GM19238 (cell line): ENCODE measurements around the gene PSRC1.
A peak's percentile ranks its signal among the peaks of the same experiment; 100 is the strongest.
"Not testable (repeated sequence)": the region's sequence is repeated elsewhere in the genome, so short reads cannot be mapped to it uniquely, and the experiment has no call there.

Source experiments
- DNase-seq: peaks from one replicate; pipeline ENCODE4 v3.0.0; 2011; ENCODE audit warnings: low spot score; ENCODE audit not compliant: insufficient read length

The PSRC1 gene

GRCh38 chr1:109282952-109283747 is at the start of gene PSRC1:
Gene PSRC1 (minus strand): TSS chr1:109283145.
- peak; percentile 98 for DNase-seq

GRCh38 chr1:109331113-109331512 is 48.2 kb upstream of the PSRC1 start:
- DNase-seq: no peak

GRCh38 chr1:109327285-109327684 is 44.3 kb upstream of the PSRC1 start:
- no peak for DNase-seq

GRCh38 chr1:109322974-109323373 is 40.0 kb upstream of the PSRC1 start:
- no peak for DNase-seq

- no peak for DNase-seq
These were observed 36.2 kb upstream of the PSRC1 start for GRCh38 chr1:109319114-109319513.

GRCh38 chr1:109316506-109316905 is 33.6 kb upstream of the PSRC1 start:
- no peak for DNase-seq

GRCh38 chr1:109315288-109315687 is 32.3 kb upstream of the PSRC1 start:
- DNase-seq: no peak

GRCh38 chr1:109314795-109315194 is 31.9 kb upstream of the PSRC1 start:
- no peak for DNase-seq

GRCh38 chr1:109312978-109313775 is 30.2 kb upstream of the PSRC1 start:
- no peak for DNase-seq

- DNase-seq: no peak
These were observed 29.3 kb upstream of the PSRC1 start for GRCh38 chr1:109312246-109312645.

- DNase-seq: no peak
These were observed 26.4 kb upstream of the PSRC1 start for GRCh38 chr1:109309347-109309746.

- no peak for DNase-seq
These were observed 24.5 kb upstream of the PSRC1 start for GRCh38 chr1:109307274-109308021.

GRCh38 chr1:109306832-109307273 is 23.9 kb upstream of the PSRC1 start, which contains the start of gene MYBPHL:
Gene MYBPHL (minus strand): TSS chr1:109307011. CDS start chr1:109306991, 20 bp downstream.
- DNase-seq: no peak

GRCh38 chr1:109305991-109306390 is 23.0 kb upstream of the PSRC1 start:
- not testable (repeated sequence) for DNase-seq

GRCh38 chr1:109304226-109304920 is 21.4 kb upstream of the PSRC1 start:
- no peak for DNase-seq

GRCh38 chr1:109301874-109302273 is 18.9 kb upstream of the PSRC1 start:
- DNase-seq: no peak

GRCh38 chr1:109300650-109301151 is 17.8 kb upstream of the PSRC1 start:
- no peak for DNase-seq

- no peak for DNase-seq
These were observed 16.8 kb upstream of the PSRC1 start for GRCh38 chr1:109299558-109300343.

- DNase-seq: no peak
These were observed 16.0 kb upstream of the PSRC1 start for GRCh38 chr1:109298666-109299557.
